Astrocyte of the spinal cord (primary cell): ENCODE results near the gene SCN3B.
"Not testable (repeated sequence)": the region's sequence is repeated elsewhere in the genome, so short reads cannot be mapped to it uniquely, and the experiment has no call there.

Experiments used
- DNase-seq: peaks from one replicate; pipeline ENCODE4 v3.0.0; 2011; ENCODE audit warnings: low read depth, low spot score
- H3K4me3 ChIP-seq: 2 replicates; pipeline ENCODE4 v1.5.1; 2011; ENCODE audit warnings: low read depth, mild to moderate bottlenecking, low read length, moderate library complexity
- CTCF ChIP-seq: IDR thresholded peaks from 2 replicates; pipeline ENCODE4 v1.5.1; 2012; ENCODE audit warnings: low read depth, mild to moderate bottlenecking, low read length, inconsistent platforms
- in situ Hi-C: cut with HindIII; loops from 2 replicates; pipeline ENCODE4 v1.10.0; 2017; ENCODE audit warnings: low sequenced_read_pairs

The SCN3B gene

GRCh38 chr11:123671534-123671933, 17.1 kb upstream of the SCN3B start:
- TF ChIP-seq CTCF = no peak
- in situ Hi-C loops = no loop called here
- no peak for DNase-seq

GRCh38 chr11:123670081-123670480, 15.7 kb upstream of the SCN3B start:
- DNase-seq = no peak
- no peak overlapping the region for H3K4me3 ChIP-seq
- in situ Hi-C loops = no loop called here
- TF ChIP-seq CTCF = no peak

More at GRCh38 chr11:123671534-123671933, 17.1 kb upstream of the SCN3B start:
- H3K4me3 ChIP-seq = no peak overlapping the region

- no peak for DNase-seq
- in situ Hi-C loops = no loop called here
- no peak overlapping the region for H3K4me3 ChIP-seq
- no peak for TF ChIP-seq CTCF
Measured at GRCh38 chr11:123665306-123665705, 10.9 kb upstream of the SCN3B start.

- DNase-seq, in situ Hi-C loops: not testable (repeated sequence)
Measured at GRCh38 chr11:123659965-123660364, 5.5 kb upstream of the SCN3B start.

GRCh38 chr11:123659311-123659710, 4.9 kb upstream of the SCN3B start:
- no peak overlapping the region for H3K4me3 ChIP-seq
- in situ Hi-C loops = no loop called here
- no peak for TF ChIP-seq CTCF
- DNase-seq = no peak

More at GRCh38 chr11:123659965-123660364, 5.5 kb upstream of the SCN3B start:
- not testable (repeated sequence) for H3K4me3 ChIP-seq

- no peak for TF ChIP-seq CTCF
- peak; percentile 42 for DNase-seq
- in situ Hi-C loops = no loop called here
- peak overlapping the region; percentile 57 for H3K4me3 ChIP-seq
Measured at GRCh38 chr11:123653827-123654565, 428 bp downstream of the SCN3B start.

GRCh38 chr11:123653483-123653826, 969 bp downstream of the SCN3B start:
- TF ChIP-seq CTCF = no peak
- no peak overlapping the region for H3K4me3 ChIP-seq
- DNase-seq = no peak
- in situ Hi-C loops = no loop called here
